ENCODE results near the gene AUNIP.
A peak's percentile ranks its signal among the peaks of the same experiment; 100 is the strongest.

The AUNIP gene

GRCh38 chr1:25829046-25829445, 30.2 kb downstream of the AUNIP start:
- no peak for DNase-seq (ENCODE audit: low read depth)

GRCh38 chr1:25828491-25828890, 30.8 kb downstream of the AUNIP start:
- no peak for DNase-seq (ENCODE audit: low read depth)

- no peak for DNase-seq (ENCODE audit: low read depth)
Observed at GRCh38 chr1:25826571-25826970, 32.7 kb downstream of the AUNIP start.

GRCh38 chr1:25825605-25826004, 33.7 kb downstream of the AUNIP start:
- DNase-seq (ENCODE audit: low read depth) = no peak

- no peak for DNase-seq (ENCODE audit: low read depth)
Observed at GRCh38 chr1:25821630-25822091, 37.6 kb downstream of the AUNIP start.

- no peak for DNase-seq (ENCODE audit: low read depth)
Observed at GRCh38 chr1:25821112-25821476, 38.2 kb downstream of the AUNIP start.

- peak; percentile 40 for DNase-seq (ENCODE audit: low read depth)
Observed at GRCh38 chr1:25820247-25821111, 38.8 kb downstream of the AUNIP start.

- peak; percentile 40 for DNase-seq (ENCODE audit: low read depth)
Observed at GRCh38 chr1:25819491-25820246, 39.6 kb downstream of the AUNIP start, which contains the start of gene MTFR1L. Gene MTFR1L, plus strand, starts transcription at chr1:25819954. Its CDS starts 3,151 bp downstream, at chr1:25823105.

- DNase-seq (ENCODE audit: low read depth) = no peak
Observed at GRCh38 chr1:25818569-25818968, 40.7 kb downstream of the AUNIP start.

GRCh38 chr1:25817840-25818501, 41.3 kb downstream of the AUNIP start:
- no peak for DNase-seq (ENCODE audit: low read depth)

GRCh38 chr1:25816112-25816718, 43.0 kb downstream of the AUNIP start:
- DNase-seq (ENCODE audit: low read depth) = no peak

GRCh38 chr1:25815208-25816111, 43.8 kb downstream of the AUNIP start:
- DNase-seq (ENCODE audit: low read depth) = no peak

GRCh38 chr1:25814549-25815087, 44.6 kb downstream of the AUNIP start:
- DNase-seq (ENCODE audit: low read depth) = no peak

- DNase-seq (ENCODE audit: low read depth) = no peak
Observed at GRCh38 chr1:25813734-25814471, 45.4 kb downstream of the AUNIP start.

- DNase-seq (ENCODE audit: low read depth) = no peak
Observed at GRCh38 chr1:25813071-25813733, 46.1 kb downstream of the AUNIP start.

GRCh38 chr1:25811384-25812082, 47.7 kb downstream of the AUNIP start:
- no peak for DNase-seq (ENCODE audit: low read depth)

GRCh38 chr1:25810341-25811299, 48.6 kb downstream of the AUNIP start:
- no peak for DNase-seq (ENCODE audit: low read depth)

GRCh38 chr1:25809929-25810328, 49.3 kb downstream of the AUNIP start:
- no peak for DNase-seq (ENCODE audit: low read depth)
